Esophagus muscularis mucosa (tissue), 4 donors: ENCODE data around the gene ARL14.

Source experiments
- EP300 ChIP-seq: sonication (generic); formaldehyde crosslinking; IDR thresholded peaks from one replicate; pipeline ENCODE4 v1.6.1; 2017; ENCODE audit warnings: antibody characterized with exemption
- POLR2A ChIP-seq: fragments of 450-650 bp; IDR thresholded peaks from one replicate; pipeline ENCODE4 v1.6.1; 2017; ENCODE audit warnings: antibody characterized with exemption, moderate library complexity, mild to moderate bottlenecking, low read depth
- POLR2AphosphoS5 ChIP-seq, 2 donors: sonication (generic); formaldehyde crosslinking; IDR thresholded peaks; one replicate each; pipeline ENCODE4 v1.6.1; 2017; ENCODE audit warnings: antibody characterized with exemption in 2 of 2
- TF ChIP-seq, protein P1 (sequence below), 3 experiments: fragments of 200-600 bp in 2 of 3; fragments of 450-650 bp in 1 of 3; sonication (generic) in 2 of 3; IDR thresholded peaks; one replicate each; pipeline ENCODE4 v1.5.1; 2017 to 2019; ENCODE audit warnings: antibody characterized with exemption in 3 of 3, mild to moderate bottlenecking in 2 of 3, moderate library complexity in 1 of 3

DNA sequence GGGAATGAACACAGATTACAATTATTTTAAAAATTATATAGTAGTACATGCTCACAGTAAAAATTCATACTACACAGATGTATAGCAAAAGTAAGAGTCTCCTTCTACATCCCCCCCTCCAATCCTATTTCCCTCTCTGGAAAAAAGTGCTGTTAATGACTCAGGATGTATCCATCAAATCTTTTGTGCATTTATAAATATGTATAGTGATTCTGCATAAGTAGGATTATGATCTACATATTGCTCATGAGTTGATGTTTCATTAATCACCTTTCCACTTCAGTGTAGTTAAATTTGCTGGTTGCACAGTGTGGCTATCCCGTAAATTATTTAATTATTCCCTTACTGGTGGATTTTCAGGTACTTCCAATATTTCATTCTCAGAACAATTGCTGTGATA, 25.3 kb downstream of the ARL14 start:
- TF ChIP-seq EP300 (no peak), POLR2A (no peak), POLR2AphosphoS5 (IDR thresholded peaks at IDR 0.05) (no peak)
- TF ChIP-seq, protein P1, sequence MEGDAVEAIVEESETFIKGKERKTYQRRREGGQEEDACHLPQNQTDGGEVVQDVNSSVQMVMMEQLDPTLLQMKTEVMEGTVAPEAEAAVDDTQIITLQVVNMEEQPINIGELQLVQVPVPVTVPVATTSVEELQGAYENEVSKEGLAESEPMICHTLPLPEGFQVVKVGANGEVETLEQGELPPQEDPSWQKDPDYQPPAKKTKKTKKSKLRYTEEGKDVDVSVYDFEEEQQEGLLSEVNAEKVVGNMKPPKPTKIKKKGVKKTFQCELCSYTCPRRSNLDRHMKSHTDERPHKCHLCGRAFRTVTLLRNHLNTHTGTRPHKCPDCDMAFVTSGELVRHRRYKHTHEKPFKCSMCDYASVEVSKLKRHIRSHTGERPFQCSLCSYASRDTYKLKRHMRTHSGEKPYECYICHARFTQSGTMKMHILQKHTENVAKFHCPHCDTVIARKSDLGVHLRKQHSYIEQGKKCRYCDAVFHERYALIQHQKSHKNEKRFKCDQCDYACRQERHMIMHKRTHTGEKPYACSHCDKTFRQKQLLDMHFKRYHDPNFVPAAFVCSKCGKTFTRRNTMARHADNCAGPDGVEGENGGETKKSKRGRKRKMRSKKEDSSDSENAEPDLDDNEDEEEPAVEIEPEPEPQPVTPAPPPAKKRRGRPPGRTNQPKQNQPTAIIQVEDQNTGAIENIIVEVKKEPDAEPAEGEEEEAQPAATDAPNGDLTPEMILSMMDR (IDR thresholded peaks at IDR 0.05), result no peak
